Measurements from ENCODE around the gene LAMA3. TPM values are rescaled to one million over a fixed set of nuclear protein-coding genes. Genes with fewer than 3 reads are reported as not detected.
A peak's percentile ranks its signal among the peaks of the same experiment; 100 is the strongest.
"Not testable (repeated sequence)": the region's sequence is repeated elsewhere in the genome, so short reads cannot be mapped to it uniquely, and the experiment has no call there.

LAMA3 gene
- total RNA-seq, 1 donor from 2014 or later, result 2.4 TPM

GRCh38 chr18:23725827-23726661 lies 36.8 kb downstream of the LAMA3 start:
- DNase-seq (ENCODE audit: low read depth in 2 of 2), result no peak

GRCh38 chr18:23727707-23728493 lies 38.6 kb downstream of the LAMA3 start:
- DNase-seq (ENCODE audit: low read depth in 2 of 2), result no peak

GRCh38 chr18:23730857-23731256 lies 41.6 kb downstream of the LAMA3 start:
- DNase-seq (ENCODE audit: low read depth in 2 of 2), result no peak

- DNase-seq (ENCODE audit: low read depth in 2 of 2), result no peak
These were observed 42.6 kb downstream of the LAMA3 start for GRCh38 chr18:23731861-23732260.

GRCh38 chr18:23732439-23732838 lies 43.2 kb downstream of the LAMA3 start:
- DNase-seq (ENCODE audit: low read depth in 2 of 2), result no peak

- not testable (repeated sequence) for DNase-seq (ENCODE audit: low read depth in 2 of 2)
These were observed 44.0 kb downstream of the LAMA3 start for GRCh38 chr18:23733265-23733664.

GRCh38 chr18:23733895-23734294 lies 44.6 kb downstream of the LAMA3 start:
- no peak for DNase-seq (ENCODE audit: low read depth in 2 of 2)

- DNase-seq (ENCODE audit: low read depth in 2 of 2), result peak; percentile 18 to 47
These were observed 45.8 kb downstream of the LAMA3 start for GRCh38 chr18:23735021-23735464.

- no peak for DNase-seq (ENCODE audit: low read depth in 2 of 2)
These were observed 48.3 kb downstream of the LAMA3 start for GRCh38 chr18:23737578-23737977.

- DNase-seq (ENCODE audit: low read depth in 2 of 2), result no peak
These were observed 48.9 kb downstream of the LAMA3 start for GRCh38 chr18:23738151-23738550.

GRCh38 chr18:23738575-23738974 lies 49.3 kb downstream of the LAMA3 start:
- no peak for DNase-seq (ENCODE audit: low read depth in 2 of 2)

GRCh38 chr18:23740105-23740830 lies 51.0 kb downstream of the LAMA3 start:
- no peak for DNase-seq (ENCODE audit: low read depth in 2 of 2)

GRCh38 chr18:23741967-23742366 lies 52.7 kb downstream of the LAMA3 start:
- not testable (repeated sequence) for DNase-seq (ENCODE audit: low read depth in 2 of 2)

- DNase-seq (ENCODE audit: low read depth in 2 of 2), result no peak
These were observed 54.6 kb downstream of the LAMA3 start for GRCh38 chr18:23743733-23744333.

GRCh38 chr18:23745366-23745765 lies 56.1 kb downstream of the LAMA3 start:
- no peak for DNase-seq (ENCODE audit: low read depth in 2 of 2)

- no peak for DNase-seq (ENCODE audit: low read depth in 2 of 2)
These were observed 57.6 kb downstream of the LAMA3 start for GRCh38 chr18:23746851-23747250.

GRCh38 chr18:23752363-23752762 lies 63.1 kb downstream of the LAMA3 start:
- no peak for DNase-seq (ENCODE audit: low read depth in 2 of 2)

- no peak for DNase-seq (ENCODE audit: low read depth in 2 of 2)
These were observed 63.5 kb downstream of the LAMA3 start for GRCh38 chr18:23752796-23753195.

- DNase-seq (ENCODE audit: low read depth in 2 of 2), result no peak
These were observed 67.6 kb downstream of the LAMA3 start for GRCh38 chr18:23756590-23757436.

- no peak for DNase-seq (ENCODE audit: low read depth in 2 of 2)
These were observed 68.1 kb downstream of the LAMA3 start for GRCh38 chr18:23757437-23757733.

GRCh38 chr18:23758281-23758680 lies 69.0 kb downstream of the LAMA3 start:
- DNase-seq (ENCODE audit: low read depth in 2 of 2), result no peak

Measured in lung microvascular endothelial cell (primary cell).